Activated naive CD4-positive, alpha-beta T cell (primary cell): ENCODE measurements around the gene TTPAL.

Experiments used
- DNase-seq, 4 experiments: peaks; one replicate each; lab custom pipeline; 2025; lab: John Stamatoyannopoulos, UW

Gene TTPAL

DNA sequence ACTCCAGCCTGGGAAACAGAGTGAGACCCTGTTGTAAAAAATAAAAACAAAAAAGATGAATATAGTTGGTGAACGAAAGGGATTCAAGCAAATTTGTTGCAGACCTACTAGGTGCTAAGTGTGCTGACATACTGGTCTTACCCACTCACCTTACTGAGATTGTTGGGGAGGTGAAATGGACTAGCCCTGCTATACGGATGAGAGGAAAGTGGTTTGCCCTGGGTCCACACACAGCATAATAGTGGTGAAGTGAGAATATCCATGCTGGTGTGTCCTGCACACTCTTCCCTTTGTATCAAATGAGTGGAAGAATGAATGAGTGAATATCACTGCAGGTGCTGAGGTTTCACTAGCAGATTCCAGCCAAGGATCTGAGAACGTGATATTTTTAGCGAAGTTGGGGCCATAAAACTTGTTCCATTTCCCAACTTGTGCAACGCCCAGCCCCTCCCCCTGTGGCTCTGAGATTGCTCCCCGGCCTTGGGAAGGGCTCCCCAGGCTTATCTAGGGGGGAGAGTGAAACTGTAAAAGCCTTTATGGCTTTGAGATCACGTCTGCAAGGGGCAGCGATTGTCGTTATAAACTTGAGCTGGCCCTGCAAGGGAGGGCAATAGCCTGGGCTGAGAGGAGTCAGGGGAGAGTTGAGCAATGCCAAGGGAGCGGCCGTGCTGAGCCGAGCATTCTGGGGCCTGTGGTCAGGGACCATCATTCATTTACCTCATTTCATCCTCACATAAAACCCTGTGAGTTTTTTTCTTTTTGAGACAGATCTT lies 33.2 kb upstream of the TTPAL start:
- no peak for DNase-seq

DNA sequence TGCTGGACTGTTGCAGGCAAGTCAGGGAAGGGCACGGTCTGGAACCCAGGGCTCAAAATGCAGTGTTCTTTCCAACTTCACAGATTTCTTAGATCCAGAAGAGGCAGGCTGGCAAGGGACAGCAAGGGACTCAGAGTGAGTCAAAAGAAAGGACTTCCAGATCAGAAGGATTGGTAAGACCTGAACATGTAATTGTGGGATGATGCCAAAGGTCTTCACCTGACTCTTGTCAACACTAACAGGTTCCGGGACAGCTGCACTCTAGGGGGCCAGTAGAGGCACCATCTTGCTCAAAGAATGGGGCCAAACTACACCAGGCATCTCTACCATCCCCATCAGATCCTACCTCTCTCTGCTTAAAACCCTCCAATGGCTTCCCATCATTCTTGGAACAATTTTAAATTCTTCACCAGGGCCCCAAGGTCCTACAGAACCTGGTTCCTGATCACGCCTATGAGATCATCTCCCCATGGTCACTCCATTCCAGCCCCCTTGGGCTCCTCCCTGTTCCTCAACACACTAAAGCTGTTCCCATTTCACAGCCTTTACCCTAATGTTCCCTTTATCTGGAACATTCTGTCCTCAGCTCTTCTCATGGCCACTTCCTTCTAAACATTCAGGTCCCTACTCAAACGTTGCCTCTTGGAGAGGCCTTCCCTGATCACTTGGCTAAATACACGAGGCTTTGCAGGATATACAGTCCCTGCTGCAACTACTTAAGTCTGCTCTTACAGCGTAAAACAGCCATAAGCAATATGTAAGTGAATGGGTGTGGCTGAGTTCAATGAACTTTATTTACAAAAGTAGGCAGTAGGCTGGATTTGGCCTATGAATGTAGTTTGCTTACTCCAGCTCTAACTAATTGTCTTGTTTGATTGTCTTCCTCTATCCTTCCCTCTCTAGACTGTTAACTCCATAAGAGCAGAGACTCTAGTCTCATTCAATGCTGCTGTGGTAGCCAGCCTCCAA lies 29.6 kb upstream of the TTPAL start:
- no peak for DNase-seq

DNA sequence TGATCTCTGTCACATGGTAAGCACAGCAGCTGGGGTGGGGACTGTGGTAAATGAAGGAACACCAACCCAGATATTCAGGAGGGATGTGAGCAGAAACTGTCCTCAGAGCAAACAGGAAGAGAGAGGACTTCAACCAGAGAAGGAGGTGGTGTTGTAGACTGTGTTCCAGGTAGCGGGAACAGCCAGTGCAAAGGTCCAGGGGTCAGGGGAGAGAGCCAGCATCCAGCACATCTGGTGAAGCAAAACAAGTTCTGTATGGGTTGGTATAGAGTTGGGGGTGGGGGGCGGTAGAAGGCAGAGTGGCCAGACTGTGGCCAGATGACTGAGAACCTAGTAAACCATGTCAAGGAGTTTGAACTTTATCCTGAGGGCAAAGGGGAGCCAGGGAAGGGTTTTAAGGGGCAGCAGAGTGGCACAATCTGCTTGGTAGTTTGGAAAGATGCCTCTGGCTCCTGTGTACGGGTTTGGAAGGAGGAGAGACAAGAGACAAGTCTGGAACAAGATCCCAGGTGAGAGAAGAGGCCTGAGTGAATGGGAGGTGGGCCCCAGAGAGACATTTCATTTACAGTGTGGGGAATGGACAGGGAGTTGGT lies 27.8 kb upstream of the TTPAL start:
- no peak for DNase-seq

DNA sequence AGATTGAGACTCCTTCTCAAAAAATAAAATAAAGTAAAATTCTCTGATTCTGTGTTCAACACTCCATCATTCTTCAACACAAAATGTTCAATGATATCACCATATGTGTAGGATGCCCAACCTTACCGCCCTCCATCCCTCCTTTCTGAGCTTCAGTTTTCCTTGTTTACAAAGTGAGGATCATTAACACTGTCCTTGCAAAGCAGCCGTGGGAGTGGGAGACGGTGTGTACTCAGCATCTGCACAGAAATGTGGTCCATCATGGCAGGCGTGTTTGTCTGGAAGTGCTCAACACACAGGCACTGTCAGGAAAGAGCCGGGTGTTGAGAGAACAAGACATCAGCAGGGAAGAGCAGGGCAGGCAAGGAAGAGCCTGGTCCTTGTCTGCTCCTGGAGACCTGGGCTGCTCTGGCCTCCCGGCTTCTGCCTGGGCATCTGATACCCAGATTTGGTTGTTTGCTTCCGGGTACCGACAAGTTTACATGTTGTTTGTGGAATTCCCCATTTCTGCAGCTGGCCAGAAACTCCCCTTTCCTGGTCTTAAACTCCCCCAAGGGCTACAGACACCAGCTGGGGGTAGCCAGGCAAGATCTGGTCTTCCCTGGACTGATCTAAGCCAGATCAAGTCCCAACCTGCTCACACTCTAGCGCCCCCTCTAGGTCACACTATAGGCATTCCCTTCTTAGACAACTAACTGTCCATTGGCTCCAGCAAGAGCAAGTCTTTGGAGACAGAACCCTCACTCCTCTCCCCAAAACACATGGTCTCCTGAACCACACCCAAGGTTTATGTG lies 26.7 kb upstream of the TTPAL start:
- DNase-seq, result no peak

DNA sequence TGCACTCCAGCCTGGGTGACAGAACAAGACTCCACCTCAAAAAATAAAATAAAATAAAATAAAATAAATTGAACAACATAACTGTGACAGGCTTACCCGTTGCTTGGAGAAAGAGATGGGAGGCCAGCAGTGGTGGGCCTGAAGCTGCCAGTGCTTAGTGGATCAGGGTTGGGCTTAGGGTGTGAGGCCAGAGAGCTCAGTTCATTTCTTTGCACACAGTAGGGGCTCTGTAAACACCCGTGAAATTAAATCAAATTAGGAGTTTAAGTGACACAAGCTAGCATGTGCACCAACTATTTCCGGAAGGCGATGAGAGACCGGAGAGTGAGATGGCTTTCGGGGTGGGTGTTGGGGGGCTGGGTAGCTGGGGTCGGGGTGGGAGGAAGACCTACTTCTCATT lies 25.8 kb upstream of the TTPAL start:
- no peak for DNase-seq

DNA sequence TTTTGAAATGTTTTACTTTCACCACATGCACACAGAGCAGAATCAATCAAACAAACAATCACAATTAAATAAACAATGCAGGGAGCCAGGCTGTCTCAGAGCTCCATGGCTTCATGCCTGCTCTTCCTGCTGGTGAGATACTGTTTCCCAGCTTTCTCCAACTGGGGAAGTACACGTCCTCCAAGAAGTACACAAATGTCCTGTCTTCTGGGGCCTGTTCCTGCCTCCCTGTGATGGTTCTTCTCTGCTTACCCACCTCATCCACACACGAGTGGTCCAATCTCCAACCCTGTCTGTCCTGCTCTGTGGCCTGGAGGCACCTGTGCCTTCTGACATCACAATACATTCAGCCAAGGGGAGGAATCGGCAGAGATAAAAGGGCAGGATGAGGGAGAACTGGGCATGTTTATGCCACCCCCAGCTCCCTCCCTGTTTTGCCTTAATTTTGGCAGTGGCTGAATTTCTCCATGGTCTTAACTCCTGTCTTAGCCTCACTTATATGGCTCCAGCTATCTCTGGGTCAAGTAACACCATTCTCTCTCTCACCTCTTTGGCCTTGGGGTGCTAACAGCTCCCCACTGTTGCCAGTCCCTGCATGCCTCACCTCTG lies 25.3 kb upstream of the TTPAL start:
- no peak for DNase-seq

DNA sequence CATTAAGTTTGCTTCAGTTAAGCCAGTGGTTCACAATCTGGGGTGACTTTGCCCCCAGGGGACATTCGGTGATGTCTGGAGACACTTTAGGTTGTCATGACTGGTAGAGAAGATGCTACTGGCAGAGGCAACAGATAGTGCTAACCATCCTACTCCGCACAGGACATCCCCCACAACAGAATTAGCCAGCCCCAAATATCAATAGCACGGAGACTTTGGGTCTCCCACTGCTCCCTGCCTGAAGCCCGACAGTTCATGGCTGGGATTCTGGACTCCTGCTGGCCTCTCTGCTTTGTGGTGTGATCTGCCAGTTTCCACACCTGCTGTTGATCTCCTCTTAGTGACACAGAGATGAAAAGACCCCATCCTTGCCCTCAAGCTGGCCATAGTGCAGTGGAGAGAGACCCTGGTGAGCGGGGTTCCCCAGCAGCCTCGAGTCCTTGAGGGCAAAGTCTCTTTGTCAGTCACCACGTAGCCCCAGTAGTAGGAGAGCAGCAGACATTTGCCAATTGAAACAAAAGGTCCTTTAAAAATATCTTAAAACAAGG lies 24.7 kb upstream of the TTPAL start:
- no peak for DNase-seq

DNA sequence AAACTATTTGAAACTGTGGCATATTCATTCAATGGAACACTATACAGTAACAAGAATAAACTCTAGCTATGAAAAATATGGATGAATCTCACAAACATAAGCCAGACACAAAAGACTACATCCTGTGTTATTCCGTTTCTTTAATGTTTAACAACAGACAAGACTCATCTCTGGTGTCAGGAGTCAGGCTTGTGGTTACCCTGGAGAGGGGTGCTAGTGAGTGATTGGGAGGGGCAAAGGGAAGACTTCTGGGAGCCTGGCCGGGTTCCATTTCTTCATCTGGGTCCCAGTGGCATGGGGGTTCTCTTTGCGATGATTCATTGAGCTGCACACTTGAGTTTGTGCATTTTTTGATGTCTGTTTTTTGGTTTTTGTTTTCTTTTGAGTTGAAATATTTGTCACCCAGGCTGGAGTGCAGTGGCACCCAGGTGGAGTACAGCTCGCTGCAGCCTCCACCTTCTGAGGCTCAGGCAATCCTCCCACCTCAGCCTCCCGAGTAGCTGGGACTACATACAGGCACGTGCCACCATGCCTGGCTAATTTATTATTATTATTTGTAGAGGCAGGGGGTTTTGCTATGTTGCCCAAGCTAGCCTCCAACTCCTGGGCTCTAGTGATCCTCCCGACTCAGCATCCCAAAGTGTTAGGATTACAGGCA lies 21.2 kb upstream of the TTPAL start:
- DNase-seq, result no peak

DNA sequence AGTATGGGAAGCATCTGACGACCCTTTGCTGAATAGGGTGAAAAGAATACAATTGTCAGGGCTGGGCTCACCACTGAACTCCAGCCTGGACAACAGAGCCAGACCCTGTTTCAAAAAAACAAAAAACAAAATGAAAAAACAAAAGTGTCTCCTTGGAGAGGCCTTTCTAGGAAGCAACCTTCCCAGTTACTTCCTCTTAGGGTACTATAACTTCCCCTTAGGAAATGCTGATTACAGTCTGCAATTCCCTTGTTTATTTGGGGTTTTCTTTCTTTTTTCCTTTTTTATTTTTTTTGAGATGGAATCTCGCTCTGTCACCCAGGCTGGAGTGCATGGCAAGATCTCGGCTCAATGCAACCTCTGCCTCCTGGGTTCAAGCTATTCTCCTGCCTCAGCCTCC lies 20.5 kb upstream of the TTPAL start:
- no peak for DNase-seq

DNA sequence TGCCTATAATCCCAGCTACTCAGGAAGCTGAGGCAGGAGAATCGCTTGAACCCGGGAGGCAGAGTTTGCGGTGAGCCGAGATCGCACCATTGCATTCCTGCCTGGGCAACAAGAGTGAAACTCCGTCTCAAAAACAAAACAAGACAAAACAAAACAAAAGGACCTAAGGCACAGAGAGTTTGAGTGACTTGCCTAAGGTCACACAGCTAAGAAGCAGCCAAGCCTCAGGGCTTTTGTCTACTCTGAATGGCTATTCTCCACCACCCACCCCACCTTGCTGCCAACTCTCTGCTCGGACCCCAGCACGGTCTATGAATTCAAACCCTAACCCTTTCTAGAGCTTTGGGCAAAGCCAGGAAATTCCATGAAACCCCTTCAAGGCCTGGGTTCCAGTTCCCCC lies 19.1 kb upstream of the TTPAL start:
- DNase-seq, result no peak

DNA sequence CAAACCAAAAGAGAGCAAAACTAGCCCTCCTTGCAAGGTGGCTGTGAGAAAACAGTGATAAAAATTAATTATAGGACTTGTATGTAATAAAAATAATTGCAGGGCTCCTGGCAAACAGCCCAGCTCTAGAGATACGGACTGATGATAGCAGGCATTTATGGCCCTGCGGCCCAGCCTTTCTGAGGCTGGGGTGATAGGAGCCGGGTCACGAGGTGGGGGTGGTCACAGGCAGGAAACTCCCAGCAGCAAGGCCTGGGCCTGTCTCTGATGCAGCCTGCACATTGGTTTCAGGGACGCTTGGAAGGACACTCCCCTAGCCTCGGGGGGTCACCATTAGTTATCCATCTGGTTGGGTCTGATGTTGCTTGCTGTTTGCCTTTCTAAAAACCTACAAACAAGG lies 18.7 kb upstream of the TTPAL start:
- no peak for DNase-seq

DNA sequence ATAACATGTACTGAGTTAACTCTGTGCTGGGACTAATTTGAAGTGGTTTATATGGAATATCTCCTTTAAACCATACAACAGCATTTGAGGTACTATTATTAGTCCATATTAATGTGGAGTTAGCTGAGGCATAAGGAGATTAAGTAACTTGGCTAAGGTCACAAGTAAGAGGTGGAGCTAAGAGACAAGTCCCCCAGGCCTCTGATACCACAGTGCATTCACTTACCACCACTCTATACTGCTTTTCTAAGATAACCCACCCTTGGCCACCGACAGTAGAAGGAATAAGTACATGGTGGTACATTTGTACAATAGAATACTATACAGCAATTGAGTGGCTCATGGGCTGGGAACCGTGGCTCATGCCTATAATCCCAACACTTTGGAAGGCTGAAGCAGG lies 16.4 kb upstream of the TTPAL start:
- DNase-seq, result no peak

DNA sequence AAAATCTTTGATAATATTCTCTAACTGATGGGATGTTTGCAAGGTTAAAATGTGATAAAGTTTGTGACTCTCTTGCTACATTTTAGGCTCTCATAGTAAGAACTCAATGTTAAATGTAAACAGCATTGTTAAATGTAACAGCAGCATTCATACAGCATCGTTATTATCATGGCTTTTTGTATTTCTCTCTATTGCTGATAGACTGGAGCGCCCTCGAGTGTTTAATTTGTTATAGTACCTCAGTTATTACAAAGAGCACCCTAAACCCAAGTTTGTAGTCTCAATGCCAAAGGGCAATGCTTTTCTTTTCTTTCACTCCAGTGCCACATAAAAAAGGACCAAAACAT lies 14.9 kb upstream of the TTPAL start:
- no peak for DNase-seq

DNA sequence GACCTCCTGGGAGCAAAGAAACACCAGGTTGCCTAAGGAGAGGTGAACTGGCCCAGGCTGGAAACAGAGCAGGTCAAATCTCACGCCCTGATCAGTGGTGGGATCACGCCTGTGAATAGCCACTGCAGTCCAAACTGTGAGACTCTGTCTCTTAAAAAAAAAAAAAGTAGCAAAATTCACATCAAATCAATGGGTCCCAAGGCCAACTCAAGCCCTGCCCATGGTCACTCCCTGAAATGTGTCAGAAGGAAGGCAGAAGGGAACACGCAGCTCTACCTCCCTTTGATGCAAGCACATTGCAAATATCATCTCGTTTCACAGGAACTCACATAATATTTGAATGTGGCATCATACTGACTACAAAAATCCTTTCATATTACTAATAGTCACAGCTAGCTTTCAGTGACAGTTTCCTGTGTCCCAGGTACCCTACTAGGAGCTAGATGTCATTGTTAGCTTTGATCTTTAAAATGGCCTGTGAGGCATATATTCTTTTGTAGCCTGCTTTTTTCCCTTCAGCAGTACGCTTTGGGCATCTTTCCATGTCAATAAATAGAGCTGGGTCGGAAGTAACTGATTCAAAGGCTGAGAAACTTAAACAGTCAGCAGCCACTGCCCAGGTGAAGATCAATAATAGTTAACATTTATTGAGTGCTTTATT lies 14.4 kb upstream of the TTPAL start:
- no peak for DNase-seq

DNA sequence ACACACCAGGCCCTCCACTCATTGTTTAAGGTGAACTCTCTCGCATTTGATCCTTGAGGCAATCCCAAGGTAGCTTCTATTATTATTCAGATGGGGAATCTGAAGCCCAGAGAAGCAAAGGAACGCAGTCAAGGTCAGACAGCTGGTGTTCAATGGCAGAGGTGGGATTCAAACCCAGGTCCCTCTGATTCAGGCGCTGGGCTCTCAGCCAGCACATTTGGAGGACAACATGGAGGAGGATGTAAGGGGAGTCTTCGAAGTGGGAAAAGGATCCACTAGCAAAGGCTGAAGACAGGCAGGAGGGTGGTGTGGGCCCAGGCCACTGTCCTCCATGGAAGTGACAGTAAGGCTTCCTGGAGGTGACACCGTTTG lies 13.9 kb upstream of the TTPAL start:
- DNase-seq, result no peak

DNA sequence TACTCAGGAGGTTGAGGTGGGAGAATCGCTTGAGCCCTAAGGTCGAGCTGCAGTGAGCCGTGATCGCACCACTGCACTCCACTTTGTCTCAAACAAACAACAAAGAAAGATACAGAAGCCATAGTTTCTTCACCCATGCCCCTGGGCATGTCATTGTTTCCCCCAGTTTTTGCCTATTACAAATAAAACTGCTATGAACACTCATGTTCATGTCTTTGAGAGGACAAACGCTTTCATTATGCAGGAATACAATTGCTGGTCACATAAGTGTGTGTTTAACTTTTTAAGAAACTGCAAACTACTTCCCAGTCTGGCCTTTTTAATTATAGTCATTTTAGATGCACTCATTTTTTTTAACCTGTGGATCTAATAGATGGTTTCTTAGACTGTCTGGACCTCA lies 12.2 kb upstream of the TTPAL start:
- DNase-seq, result no peak

DNA sequence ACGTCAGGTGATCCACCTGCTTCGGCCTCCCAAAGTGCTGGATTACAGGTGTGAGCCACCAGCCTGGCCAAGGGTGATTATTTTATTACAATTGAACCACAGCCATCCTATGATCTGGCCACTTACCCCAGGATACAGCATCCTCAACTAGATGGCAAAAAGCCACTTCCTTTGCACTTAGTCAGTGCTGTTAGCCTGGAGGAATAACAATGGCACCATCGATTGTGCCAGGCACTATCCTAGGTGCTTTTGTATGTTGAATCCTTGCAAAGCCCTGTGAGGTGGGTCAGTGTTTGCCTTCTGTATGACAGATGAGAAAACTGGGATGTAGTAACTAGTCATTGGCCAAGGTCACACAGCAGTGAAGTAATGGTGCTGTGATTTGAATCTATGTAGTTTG lies 11.2 kb upstream of the TTPAL start:
- no peak for DNase-seq

DNA sequence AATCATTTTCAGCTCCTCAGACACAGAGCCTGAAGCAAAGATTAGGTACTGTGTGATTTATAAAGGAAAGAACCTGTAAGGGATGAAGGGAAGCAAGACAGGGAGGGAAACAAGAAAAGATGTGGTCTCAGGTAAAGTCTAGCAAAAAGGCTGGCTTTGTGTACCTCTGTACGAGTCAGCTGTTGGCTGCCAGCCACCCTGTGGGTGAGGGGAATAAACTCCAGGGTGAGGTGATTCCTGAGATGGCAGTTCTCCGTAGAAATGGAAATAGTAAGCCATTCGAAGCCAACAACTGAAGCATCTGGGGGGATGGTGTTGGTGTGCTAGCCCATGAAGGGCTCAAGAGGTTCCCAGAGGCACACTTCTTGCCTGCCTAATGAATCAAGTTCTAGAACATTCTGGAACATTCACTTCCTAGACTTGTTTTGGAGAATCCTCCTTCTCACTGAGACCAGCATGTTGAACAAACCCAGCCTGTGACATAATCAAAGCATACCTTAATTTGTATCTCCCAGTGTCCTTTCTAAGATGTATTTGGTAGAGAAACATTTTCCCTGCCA lies 10.6 kb upstream of the TTPAL start:
- no peak for DNase-seq

DNA sequence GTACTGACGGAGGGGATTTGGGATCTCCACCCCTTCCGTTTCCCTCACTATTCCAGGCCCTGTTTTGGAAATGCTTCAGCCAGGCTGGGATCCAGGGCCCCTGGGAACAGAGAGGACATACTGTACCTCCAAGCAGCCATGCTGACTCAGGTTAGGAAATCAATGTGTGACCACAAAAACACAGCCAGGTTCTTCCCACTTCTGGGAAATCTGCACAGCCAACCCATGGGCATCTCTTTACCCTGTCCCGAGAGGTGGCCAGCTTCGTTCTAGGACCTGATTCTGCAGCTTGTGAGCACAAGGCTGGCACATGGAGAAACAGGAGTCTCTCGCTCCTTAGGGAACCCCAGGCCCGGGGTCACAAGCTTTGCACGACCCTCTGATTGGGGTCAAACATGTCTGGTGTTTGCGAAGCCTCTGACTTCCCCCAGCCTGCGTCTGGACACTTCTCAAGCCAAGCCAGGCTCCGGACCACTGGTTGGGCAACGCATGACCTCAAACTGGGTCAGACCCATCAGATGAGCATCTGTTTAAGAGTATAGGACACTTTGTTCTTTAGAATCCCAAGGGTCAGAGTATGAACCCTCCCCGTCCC lies 8.3 kb upstream of the TTPAL start:
- no peak for DNase-seq
